ENCODE measurements around the gene TANGO6.

The TANGO6 gene

DNA sequence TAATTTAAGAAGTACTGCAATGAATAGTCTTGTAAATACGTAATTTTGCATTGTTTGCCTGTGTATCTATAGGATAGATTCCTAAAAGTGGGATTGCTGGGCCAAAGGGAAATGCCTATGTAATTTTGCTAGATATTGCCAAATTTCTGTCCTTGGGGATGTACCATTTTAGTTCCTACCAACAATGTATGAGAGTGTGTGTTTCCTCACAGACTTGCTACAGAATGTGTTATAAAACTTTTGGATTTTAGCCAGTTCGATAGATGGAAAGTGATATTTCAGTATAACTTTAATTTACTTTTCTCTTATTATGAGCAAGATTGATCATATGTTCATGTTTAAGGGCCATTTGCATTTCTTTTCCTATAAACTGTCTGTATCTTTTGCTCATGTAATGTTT is 8.3 kb downstream of the TANGO6 start:
- Histone ChIP-seq H3K36me3 (peaks cover 0 to 28% (median 3%) of the 10 kb centered on the region in 11 experiments; a peak in 9 of 22 replicates), H3K27me3 (no peaks in the 10 kb centered on the region; a peak in 1 of 22 replicates), H3K4me3 (no peak overlapping the region), H3K9ac (no peak overlapping the region), H3K4me1 (no peaks in the 10 kb centered on the region; a peak in 2 of 20 replicates), H3K27ac (no peak overlapping the region), H3K9me3 (replicated peaks in 1 of 11) (peaks cover 7 to 24% (median 15%) of the 10 kb centered on the region in 11 experiments; a peak in 16 of 22 replicates), H4K20me1 (peaks cover 0 to 22% (median 8%) of the 10 kb centered on the region in 11 experiments; a peak in 9 of 22 replicates), H3K4me2 (no peak overlapping the region)
- no peak for TF ChIP-seq Cebpa-rat (IDR thresholded peaks at IDR 0.05)

- no peak overlapping the region for H3K4me2 ChIP-seq
- no peak overlapping the region for H3K27ac ChIP-seq
- H3K9ac ChIP-seq, result no peak overlapping the region
- no peak for TF ChIP-seq Cebpa-rat (IDR thresholded peaks at IDR 0.05)
- no peak overlapping the region for H3K4me3 ChIP-seq
- H3K36me3 ChIP-seq, result peaks cover 15 to 45% (median 28%) of the 10 kb centered on the region in 11 experiments; a peak in 21 of 22 replicates
- H4K20me1 ChIP-seq, result peaks cover 0 to 13% (median 0%) of the 10 kb centered on the region in 11 experiments; a peak in 1 of 22 replicates
- peaks cover 0 to 15% (median 0%) of the 10 kb centered on the region in 10 experiments; a peak in 5 of 20 replicates for H3K4me1 ChIP-seq
- H3K27me3 ChIP-seq, result no peaks in the 10 kb centered on the region
- peaks cover 11 to 34% (median 23%) of the 10 kb centered on the region in 11 experiments; a peak in 18 of 22 replicates for H3K9me3 ChIP-seq (replicated peaks in 1 of 11)
These were observed 14.1 kb downstream of the TANGO6 start for GRCh38 chr16:68857479-68857878.

GRCh38 chr16:68859828-68860227 is 16.5 kb downstream of the TANGO6 start:
- H4K20me1 ChIP-seq, result 0 out of 22 replicates have a peak, but pooled peaks cover 0 to 13% (median 0%) of the 10 kb centered on the region in 11 experiments
- no peak overlapping the region for H3K4me3 ChIP-seq
- peaks cover 8 to 20% (median 12%) of the 10 kb centered on the region in 11 experiments; a peak in 16 of 22 replicates for H3K9me3 ChIP-seq (replicated peaks in 1 of 11)
- TF ChIP-seq Cebpa-rat (IDR thresholded peaks at IDR 0.05), result no peak
- H3K4me1 ChIP-seq, result peaks cover 0 to 16% (median 0%) of the 10 kb centered on the region in 10 experiments; a peak in 6 of 20 replicates
- no peaks in the 10 kb centered on the region for H3K27me3 ChIP-seq
- H3K9ac ChIP-seq, result no peak overlapping the region
- no peak overlapping the region for H3K4me2 ChIP-seq
- H3K36me3 ChIP-seq, result peaks cover 28 to 58% (median 44%) of the 10 kb centered on the region in 11 experiments; a peak in 21 of 22 replicates
- no peak overlapping the region for H3K27ac ChIP-seq

- no peak overlapping the region; a peak in 1 of 22 replicates for H3K4me2 ChIP-seq
- H3K4me3 ChIP-seq, result no peak overlapping the region
- H3K4me1 ChIP-seq, result peaks cover 0 to 16% (median 0%) of the 10 kb centered on the region in 10 experiments; a peak in 6 of 20 replicates
- H3K27ac ChIP-seq, result no peak overlapping the region
- H4K20me1 ChIP-seq, result 0 out of 22 replicates have a peak, but pooled peaks cover 0 to 13% (median 0%) of the 10 kb centered on the region in 11 experiments
- H3K36me3 ChIP-seq, result peaks cover 28 to 57% (median 44%) of the 10 kb centered on the region in 11 experiments; a peak in 21 of 22 replicates
- no peaks in the 10 kb centered on the region for H3K27me3 ChIP-seq
- TF ChIP-seq Cebpa-rat (IDR thresholded peaks at IDR 0.05), result no peak
- H3K9ac ChIP-seq, result no peak overlapping the region
- peaks cover 3 to 11% (median 11%) of the 10 kb centered on the region in 11 experiments; a peak in 12 of 22 replicates for H3K9me3 ChIP-seq (replicated peaks in 1 of 11)
These were observed 17.9 kb downstream of the TANGO6 start for GRCh38 chr16:68860978-68861892.

- no peak overlapping the region for H3K9ac ChIP-seq
- no peak overlapping the region for H3K4me2 ChIP-seq
- TF ChIP-seq Cebpa-rat (IDR thresholded peaks at IDR 0.05), result no peak
These were observed 23.6 kb downstream of the TANGO6 start for GRCh38 chr16:68866933-68867332.

DNA sequence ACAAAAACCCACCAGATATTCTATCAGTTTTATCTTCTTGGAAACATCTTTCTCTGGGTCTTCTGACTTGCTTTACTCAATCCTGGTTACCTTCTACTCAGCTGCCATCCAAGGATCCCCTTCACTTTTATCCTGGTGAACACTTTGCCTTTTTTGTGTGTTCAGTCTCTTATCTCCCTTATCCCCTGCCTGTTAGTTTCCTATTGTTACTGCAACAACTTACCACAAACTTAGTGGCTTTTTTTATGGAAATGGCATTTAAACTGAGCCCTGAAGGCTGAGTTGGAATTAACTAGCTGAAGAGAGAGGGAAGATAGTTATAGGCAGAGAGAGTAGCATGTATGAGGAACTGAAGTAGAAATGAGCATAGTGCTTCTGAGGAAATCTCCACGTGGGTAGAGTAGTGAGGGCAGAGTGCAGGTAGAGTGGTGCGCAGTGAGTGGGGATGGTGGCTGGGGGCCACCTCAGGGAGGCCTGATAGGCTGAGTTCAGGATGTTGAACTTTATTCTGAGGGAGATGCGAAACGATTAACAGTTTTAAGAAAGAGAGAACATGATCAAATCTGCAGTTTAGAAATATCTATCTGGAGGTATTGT is 26.3 kb downstream of the TANGO6 start:
- H3K4me1 ChIP-seq, result peaks cover 0 to 5% (median 0%) of the 10 kb centered on the region in 10 experiments; a peak in 1 of 20 replicates
- H3K4me2 ChIP-seq, result no peak overlapping the region
- H3K9ac ChIP-seq, result no peak overlapping the region
- no peak overlapping the region for H3K4me3 ChIP-seq
- no peak overlapping the region for H3K27ac ChIP-seq
- no peaks in the 10 kb centered on the region for H3K9me3 ChIP-seq (replicated peaks in 1 of 11)
- no peaks in the 10 kb centered on the region; a peak in 1 of 22 replicates for H4K20me1 ChIP-seq
- H3K36me3 ChIP-seq, result peaks cover 20 to 83% (median 39%) of the 10 kb centered on the region in 11 experiments; a peak in 21 of 22 replicates
- no peaks in the 10 kb centered on the region for H3K27me3 ChIP-seq
- no peak for TF ChIP-seq Cebpa-rat (IDR thresholded peaks at IDR 0.05)

More at GRCh38 chr16:68866933-68867332, 23.6 kb downstream of the TANGO6 start:
- H4K20me1 ChIP-seq, result no peaks in the 10 kb centered on the region; a peak in 1 of 22 replicates
- peaks cover 15 to 80% (median 42%) of the 10 kb centered on the region in 11 experiments; a peak in 21 of 22 replicates for H3K36me3 ChIP-seq
- no peak overlapping the region for H3K4me3 ChIP-seq
- no peaks in the 10 kb centered on the region for H3K27me3 ChIP-seq
- H3K4me1 ChIP-seq, result peaks cover 0 to 9% (median 0%) of the 10 kb centered on the region in 10 experiments; a peak in 5 of 20 replicates
- H3K9me3 ChIP-seq (replicated peaks in 1 of 11), result no peaks in the 10 kb centered on the region
- H3K27ac ChIP-seq, result no peak overlapping the region

- Histone ChIP-seq H3K9me3 (replicated peaks in 1 of 11) (no peaks in the 10 kb centered on the region), H3K27ac (no peak overlapping the region), H3K9ac (no peak overlapping the region), H3K27me3 (no peaks in the 10 kb centered on the region), H3K4me1 (no peaks in the 10 kb centered on the region), H3K36me3 (peaks cover 33 to 95% (median 56%) of the 10 kb centered on the region in 11 experiments; a peak in 21 of 22 replicates), H4K20me1 (no peaks in the 10 kb centered on the region), H3K4me3 (no peak overlapping the region), H3K4me2 (no peak overlapping the region)
- no peak for TF ChIP-seq Cebpa-rat (IDR thresholded peaks at IDR 0.05)
These were observed 30.5 kb downstream of the TANGO6 start for GRCh38 chr16:68873635-68874471.

- no peaks in the 10 kb centered on the region for H3K9me3 ChIP-seq (replicated peaks in 1 of 11)
- no peaks in the 10 kb centered on the region for H4K20me1 ChIP-seq
- H3K9ac ChIP-seq, result no peak overlapping the region
- peaks cover 47 to 97% (median 66%) of the 10 kb centered on the region in 11 experiments for H3K36me3 ChIP-seq
- no peaks in the 10 kb centered on the region for H3K4me1 ChIP-seq
- no peak overlapping the region for H3K4me3 ChIP-seq
- no peak overlapping the region for H3K4me2 ChIP-seq
- H3K27ac ChIP-seq, result no peak overlapping the region
- TF ChIP-seq Cebpa-rat (IDR thresholded peaks at IDR 0.05), result no peak
- no peaks in the 10 kb centered on the region for H3K27me3 ChIP-seq
These were observed 32.5 kb downstream of the TANGO6 start for GRCh38 chr16:68875871-68876270.
